Mesenchymal stem cell (in vitro differentiated cells and primary cell): ENCODE data around the gene OR2M3.
"Not testable (repeated sequence)": the region's sequence is repeated elsewhere in the genome, so short reads cannot be mapped to it uniquely, and the experiment has no call there.

ENCODE experiments used
- DNase-seq: peaks from one replicate; pipeline ENCODE4 v3.0.0-alpha.2; 2013
- H2AFZ ChIP-seq: one replicate; pipeline ENCODE4 v1.6.1; 2013; ENCODE audit warnings: low read depth, mild to moderate bottlenecking, control low read depth, inconsistent platforms, low read length, moderate library complexity
- H2AK5ac ChIP-seq: 2 replicates; pipeline ENCODE4 v1.6.1; 2013; ENCODE audit warnings: low read length, moderate library complexity, mild to moderate bottlenecking, inconsistent platforms; ENCODE audit not compliant: severe bottlenecking
- H2BK120ac ChIP-seq: one replicate; pipeline ENCODE4 v1.6.1; 2013; ENCODE audit warnings: low read depth, mild to moderate bottlenecking, inconsistent platforms, low read length, moderate library complexity
- H2BK12ac ChIP-seq, 2 experiments: one replicate each; pipeline ENCODE4 v1.6.1; 2013; ENCODE audit warnings: inconsistent platforms in 2 of 2, low read length in 2 of 2, mild to moderate bottlenecking in 2 of 2, moderate library complexity in 2 of 2, control low read depth in 1 of 2
- H2BK15ac ChIP-seq: one replicate; pipeline ENCODE4 v1.6.1; 2013; ENCODE audit warnings: mild to moderate bottlenecking, low read depth, inconsistent platforms; ENCODE audit not compliant: poor library complexity, severe bottlenecking
- H2BK5ac ChIP-seq: 2 replicates; pipeline ENCODE4 v1.6.1; 2013; ENCODE audit warnings: low read depth, mild to moderate bottlenecking, low read length, control low read depth, inconsistent platforms; ENCODE audit not compliant: poor library complexity, severe bottlenecking
- H3K14ac ChIP-seq, 2 experiments: one replicate each; pipeline ENCODE4 v1.6.1; 2013; ENCODE audit warnings: inconsistent platforms in 2 of 2, low read length in 2 of 2, control low read depth in 1 of 2, mild to moderate bottlenecking in 1 of 2, moderate library complexity in 1 of 2
- H3K18ac ChIP-seq, 2 experiments: one replicate each; pipeline ENCODE4 v1.6.1; 2013; ENCODE audit warnings: inconsistent platforms in 2 of 2, low read length in 2 of 2, control low read depth in 1 of 2, low read depth in 1 of 2, mild to moderate bottlenecking in 1 of 2
- H3K23ac ChIP-seq, 2 experiments: one replicate each; pipeline ENCODE4 v1.6.1; 2013; ENCODE audit warnings: inconsistent platforms in 2 of 2, low read length in 2 of 2, mild to moderate bottlenecking in 2 of 2, moderate library complexity in 2 of 2, control low read depth in 1 of 2
- H3K27ac ChIP-seq: 2 replicates; pipeline ENCODE4 v1.5.1; 2013; ENCODE audit warnings: mild to moderate bottlenecking, moderate library complexity, low read length, control low read depth, inconsistent platforms; ENCODE audit not compliant: poor library complexity, severe bottlenecking
- H3K27me3 ChIP-seq, 2 experiments: 2 replicates each; pipeline versions ENCODE4 v1.6.1 to v1.7.0; 2013; ENCODE audit warnings: low read length in 2 of 2, mild to moderate bottlenecking in 2 of 2, moderate library complexity in 2 of 2, control low read depth in 1 of 2, inconsistent platforms in 1 of 2; ENCODE audit not compliant: control insufficient read depth in 1 of 2, insufficient read depth in 1 of 2
- H3K36me3 ChIP-seq, 2 experiments: 2 replicates each; pipeline versions ENCODE4 v1.6.1 to v1.7.0; 2013; ENCODE audit warnings: low read length in 2 of 2, control low read depth in 1 of 2, inconsistent platforms in 1 of 2, low read depth in 1 of 2, mild to moderate bottlenecking in 1 of 2; ENCODE audit not compliant: insufficient read depth in 2 of 2, control insufficient read depth in 1 of 2
- H3K4ac ChIP-seq, 2 experiments: one replicate each; pipeline ENCODE4 v1.6.1; 2013; ENCODE audit warnings: inconsistent platforms in 2 of 2, low read length in 2 of 2, mild to moderate bottlenecking in 2 of 2, moderate library complexity in 2 of 2, control low read depth in 1 of 2, low read depth in 1 of 2
- H3K4me1 ChIP-seq: 2 replicates; pipeline ENCODE4 v1.6.1; 2013; ENCODE audit warnings: low read depth, low read length, control low read depth; ENCODE audit not compliant: control insufficient read depth, insufficient read depth
- H3K4me2 ChIP-seq: 2 replicates; pipeline ENCODE4 v1.6.1; 2013; ENCODE audit warnings: low read length, mild to moderate bottlenecking, inconsistent platforms; ENCODE audit not compliant: poor library complexity, severe bottlenecking
- H3K4me3 ChIP-seq, 2 experiments: 2 replicates each; pipeline versions ENCODE4 v1.5.1 to v1.7.0; 2013; ENCODE audit warnings: low read length in 2 of 2, mild to moderate bottlenecking in 2 of 2, control low read depth in 1 of 2, low read depth in 1 of 2; ENCODE audit not compliant: insufficient read depth in 1 of 2
- H3K79me1 ChIP-seq: replicated peaks from 2 replicates; pipeline ENCODE4 v1.6.1; 2013; ENCODE audit warnings: mild to moderate bottlenecking, control low read depth, low read length, inconsistent platforms; ENCODE audit not compliant: poor library complexity, severe bottlenecking
- H3K9ac ChIP-seq: 2 replicates; pipeline ENCODE4 v1.7.0; 2013; ENCODE audit warnings: mild to moderate bottlenecking, low read length, moderate library complexity
- H3K9me3 ChIP-seq: 2 replicates; pipeline ENCODE4 v1.7.0; 2013; ENCODE audit warnings: mild to moderate bottlenecking, low read length; ENCODE audit not compliant: control insufficient read depth
- H4K8ac ChIP-seq: one replicate; pipeline ENCODE4 v1.6.1; 2013; ENCODE audit warnings: inconsistent platforms, mild to moderate bottlenecking, low read length, moderate library complexity
- H4K91ac ChIP-seq: one replicate; pipeline ENCODE4 v1.6.1; 2013; ENCODE audit warnings: mild to moderate bottlenecking, low read length, inconsistent platforms
- WGBS: methylation state at CpG from one replicate; pipeline ENCODE4 v1.1.7; 2013; ENCODE audit warnings: mixed read lengths; 5-methylcytosine and 5-hydroxymethylcytosine counted together

Gene OR2M3

DNA sequence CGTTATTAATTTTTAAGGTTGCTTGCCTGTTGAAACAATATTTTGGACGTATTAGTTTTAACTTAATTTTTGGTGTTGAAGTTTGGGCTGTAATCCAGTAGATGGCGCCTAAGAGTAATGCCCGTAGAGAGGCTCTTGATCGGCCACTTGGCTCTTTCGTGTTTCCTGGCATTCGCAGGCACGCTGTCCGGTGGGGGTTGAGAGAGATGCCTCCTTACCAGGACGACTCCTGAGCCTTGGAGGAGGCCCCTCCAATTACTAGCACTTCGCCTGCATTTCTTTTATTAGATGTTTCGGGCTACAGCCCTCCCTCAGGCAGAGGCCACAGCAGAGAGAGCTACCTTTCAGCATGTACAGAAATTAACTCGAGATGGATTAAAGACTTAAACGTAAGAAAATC, 46.1 kb downstream of the OR2M3 start:
- Histone ChIP-seq H3K79me1 (no peaks in the 10 kb centered on the region), H3K4me3 (no peak overlapping the region), H3K4me1 (no peaks in the 10 kb centered on the region), H3K4ac (no peak overlapping the region), H3K36me3 (no peaks in the 10 kb centered on the region), H3K18ac (no peak overlapping the region), H2BK5ac (no peak overlapping the region), H4K8ac (no peak overlapping the region), H3K27ac (no peak overlapping the region), H2AFZ (no peak overlapping the region), H2BK120ac (no peak overlapping the region), H2AK5ac (no peak overlapping the region), H4K91ac (no peak overlapping the region), H2BK12ac (no peak overlapping the region), H2BK15ac (no peak overlapping the region), H3K14ac (no peak overlapping the region), H3K23ac (no peak overlapping the region), H3K27me3 (no peaks in the 10 kb centered on the region), H3K9ac (no peak overlapping the region), H3K4me2 (no peak overlapping the region), H3K9me3 (peaks cover 10% of the 10 kb centered on the region)
- WGBS: 52% methylated on average over 14 of the region's 14 CpGs
- no peak for DNase-seq

DNA sequence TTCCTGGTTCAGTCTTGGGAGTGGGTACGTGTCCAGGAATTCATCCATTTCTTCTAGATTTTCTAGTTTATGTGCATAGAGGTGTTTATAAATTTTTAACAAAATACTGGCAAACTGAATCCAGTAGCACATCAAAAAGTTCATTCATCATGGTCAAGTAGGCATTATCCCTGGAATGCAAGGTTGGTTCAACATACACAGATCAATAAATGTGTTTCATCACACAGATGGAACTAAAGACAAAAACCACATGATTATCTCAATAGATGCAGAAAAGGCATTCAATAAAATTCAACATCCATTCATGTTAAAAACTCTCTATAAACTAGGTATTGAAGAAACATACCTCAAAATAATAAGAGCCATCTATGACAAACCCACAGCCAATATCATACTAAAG, 62.2 kb downstream of the OR2M3 start:
- not testable (repeated sequence) for H2BK12ac ChIP-seq, H3K79me1 ChIP-seq, H3K4me3 ChIP-seq, H4K91ac ChIP-seq, H3K4me1 ChIP-seq, H3K36me3 ChIP-seq, H2AFZ ChIP-seq, H2BK15ac ChIP-seq, H4K8ac ChIP-seq, H3K23ac ChIP-seq, H3K18ac ChIP-seq, H3K9ac ChIP-seq, H3K14ac ChIP-seq, H3K4ac ChIP-seq, H2AK5ac ChIP-seq, H3K27ac ChIP-seq, H3K4me2 ChIP-seq, DNase-seq, H2BK120ac ChIP-seq, H2BK5ac ChIP-seq, H3K27me3 ChIP-seq
- no CpG with 5 or more reads among the region's 1 CpG for WGBS
- H3K9me3 ChIP-seq: peaks cover 20% of the 10 kb centered on the region
